Measurements from ENCODE around the gene ZYX.

ZYX gene

GRCh38 chr7:143380646-143381426, at the start of gene ZYX:
Gene ZYX (plus strand): TSS chr7:143381345. CDS start chr7:143381572, 227 bp downstream.
- DNase-seq = peak; percentile 89

- DNase-seq = no peak
Observed at GRCh38 chr7:143334244-143334643, 46.9 kb upstream of the ZYX start.

- no peak for DNase-seq
Observed at GRCh38 chr7:143337216-143337615, 43.9 kb upstream of the ZYX start.

- DNase-seq = no peak
Observed at GRCh38 chr7:143341842-143342241, 39.3 kb upstream of the ZYX start.

- no peak for DNase-seq
Observed at GRCh38 chr7:143343596-143343995, 37.5 kb upstream of the ZYX start.

- peak; percentile 61 for DNase-seq
Observed at GRCh38 chr7:143345428-143345900, 35.7 kb upstream of the ZYX start.

- DNase-seq = no peak
Observed at GRCh38 chr7:143346018-143346417, 35.1 kb upstream of the ZYX start.

GRCh38 chr7:143347950-143348349, 33.2 kb upstream of the ZYX start:
- no peak for DNase-seq

- DNase-seq = no peak
Observed at GRCh38 chr7:143351060-143351459, 30.1 kb upstream of the ZYX start.

GRCh38 chr7:143351574-143351973, 29.6 kb upstream of the ZYX start:
- DNase-seq = no peak

GRCh38 chr7:143352531-143353002, 28.6 kb upstream of the ZYX start:
- no peak for DNase-seq

- no peak for DNase-seq
Observed at GRCh38 chr7:143354376-143354775, 26.8 kb upstream of the ZYX start.

- no peak for DNase-seq
Observed at GRCh38 chr7:143354965-143355364, 26.2 kb upstream of the ZYX start.

GRCh38 chr7:143355450-143356385, 25.4 kb upstream of the ZYX start:
- no peak for DNase-seq

GRCh38 chr7:143356414-143357050, 24.6 kb upstream of the ZYX start:
- no peak for DNase-seq

GRCh38 chr7:143358626-143359025, 22.5 kb upstream of the ZYX start:
- DNase-seq = no peak

- no peak for DNase-seq
Observed at GRCh38 chr7:143359771-143360353, 21.3 kb upstream of the ZYX start.

GRCh38 chr7:143360788-143361551, 20.2 kb upstream of the ZYX start:
- no peak for DNase-seq

GRCh38 chr7:143361552-143362130, 19.5 kb upstream of the ZYX start:
- no peak for DNase-seq

GRCh38 chr7:143362131-143363015, 18.8 kb upstream of the ZYX start, which contains the start of gene FAM131B:
Gene FAM131B (minus strand): TSS chr7:143362713. CDS start chr7:143362603, 110 bp downstream.
- DNase-seq = peak; percentile 72
